Keratinocyte (primary cell): ENCODE data around the gene RIPOR2. TPM values are rescaled to one million over a fixed set of nuclear protein-coding genes. Genes with fewer than 3 reads are reported as not detected.

Experiments
- DNase-seq: peaks from one replicate; pipeline ENCODE4 v3.0.0-alpha.2; 2011; ENCODE audit warnings: low read depth, missing footprints, low spot score
- FAIRE-seq: peaks from 2 replicates; lab custom pipeline; 2011; peaks lifted over from hg19 to GRCh38; lab: Jason Lieb, UNC
- H2AFZ ChIP-seq: 2 replicates; pipeline ENCODE4 v1.6.0; 2012; ENCODE audit warnings: low read length, control low read depth, inconsistent platforms; ENCODE audit not compliant: control insufficient read depth
- H3K27ac ChIP-seq: 2 replicates; pipeline ENCODE4 v1.5.1; 2011; ENCODE audit warnings: low read length; ENCODE audit not compliant: control insufficient read depth, insufficient read depth
- H3K27me3 ChIP-seq: 3 replicates; pipeline ENCODE4 v1.6.0; 2011; ENCODE audit warnings: low read length; ENCODE audit not compliant: control insufficient read depth, insufficient read depth; ENCODE audit errors: extremely low read depth
- H3K36me3 ChIP-seq, 2 experiments: 2 replicates in 1 of 2; 3 replicates in 1 of 2; pipeline ENCODE4 v1.5.1; 2011; ENCODE audit warnings: low read length in 2 of 2, mild to moderate bottlenecking in 1 of 2; ENCODE audit not compliant: control insufficient read depth in 2 of 2, insufficient read depth in 2 of 2; ENCODE audit errors: extremely low read depth in 1 of 2
- H3K4me1 ChIP-seq: 3 replicates; pipeline ENCODE4 v1.5.1; 2011; ENCODE audit warnings: low read length; ENCODE audit not compliant: control insufficient read depth, insufficient read depth; ENCODE audit errors: extremely low read depth
- H3K4me2 ChIP-seq: 3 replicates; pipeline ENCODE4 v1.6.0; 2011; ENCODE audit warnings: low read depth, low read length; ENCODE audit not compliant: control insufficient read depth, insufficient read depth; ENCODE audit errors: extremely low read depth
- H3K4me3 ChIP-seq, 3 experiments: fragments of 200-600 bp in 1 of 3; sonication (generic) in 1 of 3; 2 replicates in 2 of 3; 3 replicates in 1 of 3; pipeline ENCODE4 v1.5.1; 2011 to 2016; ENCODE audit warnings: low read length in 3 of 3, mild to moderate bottlenecking in 3 of 3, control low read depth in 2 of 3, inconsistent platforms in 1 of 3, low read depth in 1 of 3, mixed read lengths in 1 of 3, mixed run types in 1 of 3, moderate library complexity in 1 of 3; ENCODE audit not compliant: control insufficient read depth in 2 of 3, insufficient read depth in 2 of 3; ENCODE audit errors: extremely low read depth in 1 of 3
- H3K79me2 ChIP-seq: 2 replicates; pipeline ENCODE4 v1.6.0; 2012; ENCODE audit warnings: low read length; ENCODE audit not compliant: control insufficient read depth, insufficient read depth
- H3K9ac ChIP-seq: 3 replicates; pipeline ENCODE4 v1.6.0; 2011; ENCODE audit warnings: low read length; ENCODE audit not compliant: control insufficient read depth, insufficient read depth; ENCODE audit errors: extremely low read depth
- H3K9me1 ChIP-seq: 3 replicates; pipeline ENCODE4 v1.6.0; 2011; ENCODE audit warnings: low read length; ENCODE audit not compliant: control insufficient read depth, insufficient read depth; ENCODE audit errors: extremely low read depth
- H3K9me3 ChIP-seq: 2 replicates; pipeline ENCODE4 v1.5.1; 2012; ENCODE audit warnings: low read depth, low read length; ENCODE audit not compliant: control insufficient read depth
- H4K20me1 ChIP-seq: 3 replicates; pipeline ENCODE4 v1.6.0; 2011; ENCODE audit warnings: low read length; ENCODE audit not compliant: control insufficient read depth, insufficient read depth; ENCODE audit errors: extremely low read depth
- EZH2 ChIP-seq: IDR thresholded peaks from one replicate; pipeline ENCODE4 v1.6.1; 2012; ENCODE audit warnings: inconsistent platforms, mild to moderate bottlenecking, low read length, moderate library complexity
- dilution Hi-C: fragments of 300-500 bp; cut with MboI; formaldehyde crosslinking; loops from one replicate; pipeline ENCODE4 v1.7.0; 2020; ENCODE audit warnings: low sequenced_read_pairs; ENCODE audit not compliant: extremely low pct_ligation_motif_present
- polyA plus RNA-seq, 5 experiments: library from polyadenylated mRNA; depleted of rRNA in 3 of 5; stranded (reverse) in 3 of 5; stranded (forward) in 1 of 5; unstranded in 1 of 5; fragments of >200 nt; gene quantifications; 1 replicate in 1 of 5; 2 replicates in 3 of 5; 3 replicates in 1 of 5; pipeline versions ENCODE4 v1.2.1 to v1.2.3, GENCODE V29; 2011 to 2012; ENCODE audit warnings: missing spikeins in 2 of 5, low read depth in 1 of 5, low replicate concordance in 1 of 5
- TF ChIP-seq, protein P1 (sequence below), 3 experiments: IDR thresholded peaks in 1 of 3; conservative IDR thresholded peaks in 1 of 3; optimal IDR thresholded peaks in 1 of 3; 2 replicates in 2 of 3; 3 replicates in 1 of 3; pipeline versions ENCODE3 to v1.5.1; 2011; ENCODE audit warnings: low read length in 3 of 3, mild to moderate bottlenecking in 3 of 3, moderate library complexity in 2 of 3, control low read depth in 1 of 3, inconsistent platforms in 1 of 3; ENCODE audit not compliant: insufficient read depth in 2 of 3; ENCODE audit errors: extremely low read depth in 1 of 3

Gene RIPOR2
- polyA plus RNA-seq, 1 donor (not counting 4 experiments of a cell fraction or from before 2014, with no cell fraction given) = 0.07 TPM

DNA sequence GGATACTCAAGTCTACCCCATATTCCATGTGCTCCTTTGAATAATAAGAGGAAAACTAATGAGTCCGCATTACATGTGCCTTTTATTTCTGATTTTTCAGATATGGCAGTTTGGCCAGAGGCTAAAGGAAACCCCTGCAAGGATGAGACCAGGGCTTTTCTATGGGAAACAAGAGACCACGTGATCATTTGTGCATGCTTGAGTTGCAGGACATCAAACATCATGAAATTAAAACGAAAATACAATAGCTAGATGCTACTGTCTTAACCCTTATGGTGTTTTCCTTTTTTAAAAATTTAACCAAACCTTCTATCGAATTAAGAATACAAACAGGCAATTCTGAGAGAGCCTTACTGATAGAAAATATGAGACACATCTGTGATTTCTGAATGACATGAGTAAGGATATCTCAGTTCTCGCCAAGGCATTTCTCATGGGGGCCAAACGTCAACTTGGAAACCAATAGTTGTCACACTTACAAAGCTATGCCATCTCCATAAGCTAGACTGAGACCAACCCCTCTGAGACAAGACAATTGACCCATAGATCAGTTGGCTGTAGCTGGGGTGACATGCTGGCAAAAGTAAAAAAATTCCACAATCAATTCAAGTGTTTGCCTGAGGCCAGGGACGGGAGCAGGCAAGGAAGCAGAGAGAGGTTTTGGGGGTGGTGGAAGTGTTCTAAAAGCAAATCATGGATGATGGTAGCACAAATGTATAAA lies 52.8 kb downstream of the RIPOR2 start:
- no peaks in the 10 kb centered on the region for H3K36me3 ChIP-seq
- H3K4me3 ChIP-seq = no peak overlapping the region
- no peak overlapping the region for H3K4me2 ChIP-seq
- H2AFZ ChIP-seq = no peak overlapping the region
- no peaks in the 10 kb centered on the region for H3K4me1 ChIP-seq
- FAIRE-seq (no peak), DNase-seq (no peak)
- TF ChIP-seq, protein P1, sequence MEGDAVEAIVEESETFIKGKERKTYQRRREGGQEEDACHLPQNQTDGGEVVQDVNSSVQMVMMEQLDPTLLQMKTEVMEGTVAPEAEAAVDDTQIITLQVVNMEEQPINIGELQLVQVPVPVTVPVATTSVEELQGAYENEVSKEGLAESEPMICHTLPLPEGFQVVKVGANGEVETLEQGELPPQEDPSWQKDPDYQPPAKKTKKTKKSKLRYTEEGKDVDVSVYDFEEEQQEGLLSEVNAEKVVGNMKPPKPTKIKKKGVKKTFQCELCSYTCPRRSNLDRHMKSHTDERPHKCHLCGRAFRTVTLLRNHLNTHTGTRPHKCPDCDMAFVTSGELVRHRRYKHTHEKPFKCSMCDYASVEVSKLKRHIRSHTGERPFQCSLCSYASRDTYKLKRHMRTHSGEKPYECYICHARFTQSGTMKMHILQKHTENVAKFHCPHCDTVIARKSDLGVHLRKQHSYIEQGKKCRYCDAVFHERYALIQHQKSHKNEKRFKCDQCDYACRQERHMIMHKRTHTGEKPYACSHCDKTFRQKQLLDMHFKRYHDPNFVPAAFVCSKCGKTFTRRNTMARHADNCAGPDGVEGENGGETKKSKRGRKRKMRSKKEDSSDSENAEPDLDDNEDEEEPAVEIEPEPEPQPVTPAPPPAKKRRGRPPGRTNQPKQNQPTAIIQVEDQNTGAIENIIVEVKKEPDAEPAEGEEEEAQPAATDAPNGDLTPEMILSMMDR (optimal IDR thresholded peaks at IDR 0.05 in 1 of 3, IDR thresholded peaks at IDR 0.05 in 1 of 3, conservative IDR thresholded peaks at IDR 0.05 in 1 of 3; ENCODE audit: extremely low read depth in 1 of 3, insufficient read depth in 2 of 3, low read length in 3 of 3) = no peak
- TF ChIP-seq EZH2 = no peak
- no peaks in the 10 kb centered on the region for H3K9me1 ChIP-seq
- no peak overlapping the region for H3K9ac ChIP-seq
- dilution Hi-C loops = no loop called here
- H3K27me3 ChIP-seq = no peaks in the 10 kb centered on the region
- no peak overlapping the region for H3K27ac ChIP-seq
- H3K79me2 ChIP-seq = no peaks in the 10 kb centered on the region
- H3K9me3 ChIP-seq = no peaks in the 10 kb centered on the region
- H4K20me1 ChIP-seq = no peaks in the 10 kb centered on the region

GRCh38 chr6:24882295-24882694 lies 53.5 kb downstream of the RIPOR2 start:
- no peaks in the 10 kb centered on the region for H3K79me2 ChIP-seq
- TF ChIP-seq EZH2 = no peak
- TF ChIP-seq, protein P1 (optimal IDR thresholded peaks at IDR 0.05 in 1 of 3, IDR thresholded peaks at IDR 0.05 in 1 of 3, conservative IDR thresholded peaks at IDR 0.05 in 1 of 3; ENCODE audit: extremely low read depth in 1 of 3, insufficient read depth in 2 of 3, low read length in 3 of 3) = no peak
- H3K4me3 ChIP-seq = no peak overlapping the region
- FAIRE-seq (no peak), DNase-seq (no peak)
- dilution Hi-C loops = no loop called here
- no peak overlapping the region for H3K4me2 ChIP-seq
- no peak overlapping the region for H2AFZ ChIP-seq
- H3K9me1 ChIP-seq = no peaks in the 10 kb centered on the region
- H3K27ac ChIP-seq = no peak overlapping the region
- no peaks in the 10 kb centered on the region for H3K27me3 ChIP-seq
- H3K9me3 ChIP-seq = no peaks in the 10 kb centered on the region
- no peaks in the 10 kb centered on the region for H4K20me1 ChIP-seq
- H3K4me1 ChIP-seq = no peaks in the 10 kb centered on the region
- H3K9ac ChIP-seq = no peak overlapping the region
- H3K36me3 ChIP-seq = no peaks in the 10 kb centered on the region
